SU-DHL-6 (cell line): ENCODE measurements around the gene ARHGAP26.

Source experiments
- CTCF ChIP-seq: fragments of 200-600 bp; sonication (generic); IDR thresholded peaks from one replicate; pipeline ENCODE4 v1.5.1; 2017; ENCODE audit warnings: antibody characterized with exemption, mild to moderate bottlenecking, low read length, moderate library complexity; ENCODE audit not compliant: insufficient read depth, poor library complexity, severe bottlenecking
- EZH2phosphoT487 ChIP-seq: fragments of 200-600 bp; sonication (generic), shearing (Covaris generic); conservative IDR thresholded peaks from 2 replicates; pipeline ENCODE4 v1.6.1; 2018; ENCODE audit warnings: mild to moderate bottlenecking, antibody characterized with exemption, low read length, moderate library complexity, mixed read lengths

GRCh38 chr5:143033535-143034250 is 263.5 kb downstream of the ARHGAP26 start:
- TF ChIP-seq CTCF (no peak), EZH2phosphoT487 (no peak)
